ENCODE measurements around the gene FNIP2. TPM values are rescaled to one million over a fixed set of nuclear protein-coding genes. Genes with fewer than 3 reads are reported as not detected.

The FNIP2 gene
- polyA plus RNA-seq, 6 donors from 2014 or later: not detected

DNA sequence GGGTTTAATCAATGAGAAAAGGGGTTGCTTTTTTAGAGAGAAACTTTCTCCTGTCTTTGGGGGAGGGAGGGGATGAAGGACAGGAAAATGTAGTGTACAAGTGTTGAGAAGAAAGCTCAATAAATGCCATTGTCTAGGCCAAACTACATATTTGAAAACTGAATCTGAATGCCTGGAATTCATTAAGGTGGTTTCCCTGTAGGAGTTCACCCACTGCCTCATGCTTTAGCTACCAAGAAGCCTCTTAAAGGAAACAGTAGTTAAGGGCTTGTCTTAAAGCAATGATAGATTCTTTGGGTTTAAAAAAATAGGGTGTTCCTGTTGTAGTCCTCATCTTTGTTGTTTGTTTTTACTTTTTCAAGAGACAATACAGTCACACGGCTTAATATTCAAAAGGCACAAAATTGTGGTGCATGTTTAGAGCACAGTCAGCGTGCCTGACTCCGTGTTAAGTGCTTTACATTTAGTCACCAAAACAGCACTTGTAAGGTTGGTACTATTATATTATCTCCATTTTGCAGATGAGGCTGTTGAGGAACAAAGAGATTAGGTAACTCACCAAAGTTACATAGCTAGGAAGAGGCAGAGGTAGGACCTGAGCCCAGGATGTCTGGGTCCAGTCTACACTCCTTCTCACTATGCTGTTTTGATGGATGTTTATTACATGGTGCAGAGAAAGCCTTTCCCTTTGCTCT is 46.0 kb downstream of the FNIP2 start:
- ATAC-seq (ENCODE audit: low read depth in 2 of 2): no peak
- H3K9me3 Mint-ChIP-seq: peaks cover 3 to 41% (median 7%) of the 10 kb centered on the region in 7 donors
- no peak for DNase-seq
- H3K4me1 Mint-ChIP-seq: peaks cover 16 to 24% (median 18%) of the 10 kb centered on the region in 3 donors
- no peak overlapping the region for H3K27ac Mint-ChIP-seq
- H3K4me3 Mint-ChIP-seq: no peak overlapping the region
- H3K36me3 Mint-ChIP-seq: peaks cover 0 to 16% of the 10 kb centered on the region in 2 donors
- H3K27me3 Mint-ChIP-seq: peaks cover 83 to 96% (median 91%) of the 10 kb centered on the region in 3 donors

DNA sequence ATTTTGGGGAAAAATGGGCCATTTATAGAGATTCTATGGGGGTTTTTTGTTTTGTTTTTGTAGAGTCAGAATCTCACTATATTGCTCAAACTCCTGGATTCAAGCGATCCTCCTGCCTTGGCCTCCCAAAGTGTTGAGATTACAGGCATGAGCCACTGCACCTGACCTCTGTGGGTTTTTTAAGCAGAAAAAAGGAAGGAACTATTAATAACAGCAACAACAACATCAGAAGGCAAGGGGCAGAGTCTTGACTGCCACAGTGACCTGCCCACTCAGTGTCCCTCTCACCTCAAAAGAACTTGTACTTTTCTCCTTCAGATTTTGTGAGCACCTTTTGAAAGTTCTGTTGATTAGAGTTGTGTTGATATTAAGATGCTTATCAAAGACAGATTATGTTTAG is 48.1 kb downstream of the FNIP2 start:
- H3K4me3 Mint-ChIP-seq: no peak overlapping the region
- ATAC-seq (ENCODE audit: low read depth in 2 of 2) (no peak), DNase-seq (no peak)
- peaks cover 0 to 28% (median 5%) of the 10 kb centered on the region in 7 donors for H3K9me3 Mint-ChIP-seq
- H3K27me3 Mint-ChIP-seq: peaks cover 83 to 99% (median 95%) of the 10 kb centered on the region in 3 donors
- H3K4me1 Mint-ChIP-seq: peaks cover 6 to 12% (median 6%) of the 10 kb centered on the region in 3 donors
- no peak overlapping the region for H3K27ac Mint-ChIP-seq
- peaks cover 0 to 11% of the 10 kb centered on the region in 2 donors for H3K36me3 Mint-ChIP-seq

DNA sequence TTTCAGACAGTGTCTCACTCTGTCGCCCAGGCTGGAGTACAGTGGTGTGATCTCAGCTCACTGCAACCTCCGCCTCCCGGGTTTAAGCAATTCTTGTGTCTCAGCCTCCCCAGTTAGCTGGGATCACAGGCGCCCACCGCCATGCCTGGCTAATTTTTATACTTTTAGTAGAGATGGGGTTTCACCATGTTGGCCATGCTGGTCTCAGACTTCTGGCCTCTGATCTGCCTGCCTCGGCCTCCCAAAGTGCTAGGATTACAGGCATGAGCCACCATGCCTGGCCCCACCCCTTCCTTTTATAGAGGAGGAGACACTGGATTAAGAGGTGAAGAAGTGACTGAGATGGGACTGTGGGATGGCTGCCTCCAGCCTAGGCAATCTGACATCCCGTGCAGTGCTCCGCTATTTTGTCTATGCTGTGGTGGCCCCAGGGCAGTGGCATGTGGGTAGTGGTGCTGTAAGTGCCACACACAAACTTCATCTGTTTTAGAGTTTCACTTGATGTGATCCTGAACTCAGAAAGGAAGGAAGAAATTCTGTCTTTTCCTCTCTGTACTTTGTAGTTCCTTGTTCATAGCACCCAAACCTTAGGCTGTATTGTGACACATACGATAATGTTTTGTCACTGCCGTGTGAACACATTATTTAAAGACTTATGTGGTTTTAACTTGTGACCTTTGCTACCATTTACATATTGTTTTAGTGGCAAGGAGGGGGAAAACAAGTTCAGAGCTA is 48.9 kb downstream of the FNIP2 start:
- Mint-ChIP-seq H3K4me3 (no peak overlapping the region), H3K27me3 (peaks cover 79 to 96% (median 87%) of the 10 kb centered on the region in 3 donors), H3K9me3 (peaks cover 0 to 23% (median 5%) of the 10 kb centered on the region in 7 donors), H3K4me1 (peaks cover 4 to 10% (median 6%) of the 10 kb centered on the region in 3 donors), H3K27ac (no peak overlapping the region), H3K36me3 (peaks cover 0 to 9% of the 10 kb centered on the region in 2 donors)
- DNase-seq (no peak), ATAC-seq (ENCODE audit: low read depth in 2 of 2) (no peak)

DNA sequence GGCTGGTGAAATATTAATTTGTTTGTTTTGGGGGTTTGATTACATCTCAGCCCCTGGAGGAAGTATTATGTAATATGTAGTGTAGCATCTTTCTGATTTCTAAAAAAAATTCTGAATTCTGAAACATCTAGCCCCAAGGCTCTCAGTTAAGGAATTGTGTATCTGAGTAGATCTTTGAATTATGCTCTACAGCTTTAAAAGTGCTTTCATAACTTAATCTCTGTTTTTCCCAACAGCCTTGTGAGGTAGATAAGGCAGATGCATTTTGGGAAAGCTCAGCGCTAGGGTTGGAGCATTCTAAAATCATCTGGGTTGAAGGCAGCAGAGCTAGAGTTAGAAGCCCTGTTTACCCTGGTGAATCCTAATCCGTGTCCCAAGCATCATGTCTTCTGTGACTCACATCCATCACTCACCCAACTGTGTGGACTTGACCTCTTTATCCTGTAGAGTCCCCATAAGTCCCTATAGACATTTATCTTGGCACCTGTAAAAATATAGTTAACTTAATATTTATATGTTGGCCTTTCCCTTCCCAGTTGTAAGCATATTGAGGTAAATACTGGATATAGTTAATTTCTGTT is 49.8 kb downstream of the FNIP2 start:
- DNase-seq (no peak), ATAC-seq (ENCODE audit: low read depth in 2 of 2) (no peak)
- Mint-ChIP-seq H3K4me1 (peaks cover 4 to 10% (median 6%) of the 10 kb centered on the region in 3 donors), H3K4me3 (no peak overlapping the region), H3K27ac (peak overlapping the region in 1 of 6 donors; percentile 44), H3K9me3 (peaks cover 0 to 14% (median 4%) of the 10 kb centered on the region in 7 donors), H3K36me3 (peaks cover 0 to 6% of the 10 kb centered on the region in 2 donors), H3K27me3 (peaks cover 74 to 92% (median 83%) of the 10 kb centered on the region in 3 donors)

DNA sequence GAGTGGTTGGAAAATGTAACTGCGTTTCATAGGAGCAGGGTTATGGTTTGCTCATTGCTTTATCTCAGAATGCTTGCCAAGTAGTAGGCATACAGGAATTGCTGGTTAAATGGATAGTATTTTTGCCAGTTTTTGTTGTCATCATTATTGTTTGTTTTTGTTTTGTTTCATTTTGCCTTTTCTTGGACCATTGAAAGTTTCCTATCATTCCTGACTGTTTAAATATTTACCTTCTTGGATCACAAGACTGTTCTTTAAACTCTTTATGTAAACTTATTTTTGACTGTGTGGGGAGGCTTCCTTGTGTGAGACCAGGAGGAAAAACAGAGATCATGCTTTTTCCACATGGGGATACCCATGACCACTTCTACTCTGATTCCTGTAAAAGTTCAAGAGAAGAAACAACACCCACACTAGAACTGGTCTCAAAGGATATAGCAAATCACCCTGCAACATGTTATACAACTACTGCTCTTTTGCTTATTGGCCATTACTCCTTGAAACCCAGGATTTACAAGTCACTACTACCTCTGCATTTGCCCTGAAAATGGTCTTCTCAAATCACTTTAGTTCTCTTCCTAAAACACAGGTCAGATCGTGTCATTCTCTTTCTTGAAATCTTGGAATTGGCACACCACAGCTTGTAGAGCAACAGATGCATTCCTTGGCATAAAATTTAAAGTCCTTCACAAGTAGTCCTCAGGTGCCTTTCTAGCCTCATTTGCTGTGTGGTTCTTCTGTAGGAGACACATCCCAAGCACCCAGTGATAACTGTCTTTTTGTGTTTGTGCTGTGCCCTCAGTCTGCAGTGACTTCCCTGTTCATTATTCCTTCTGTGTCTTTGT is 51.3 kb downstream of the FNIP2 start:
- peaks cover 0 to 13% (median 3%) of the 10 kb centered on the region in 7 donors for H3K9me3 Mint-ChIP-seq
- no peak overlapping the region for H3K27ac Mint-ChIP-seq
- H3K4me1 Mint-ChIP-seq: peaks cover 4 to 10% (median 6%) of the 10 kb centered on the region in 3 donors
- no peaks in the 10 kb centered on the region for H3K36me3 Mint-ChIP-seq
- ATAC-seq (ENCODE audit: low read depth in 2 of 2): no peak
- no peak for DNase-seq
- H3K27me3 Mint-ChIP-seq: peaks cover 75 to 91% (median 83%) of the 10 kb centered on the region in 3 donors
- H3K4me3 Mint-ChIP-seq: no peak overlapping the region

DNA sequence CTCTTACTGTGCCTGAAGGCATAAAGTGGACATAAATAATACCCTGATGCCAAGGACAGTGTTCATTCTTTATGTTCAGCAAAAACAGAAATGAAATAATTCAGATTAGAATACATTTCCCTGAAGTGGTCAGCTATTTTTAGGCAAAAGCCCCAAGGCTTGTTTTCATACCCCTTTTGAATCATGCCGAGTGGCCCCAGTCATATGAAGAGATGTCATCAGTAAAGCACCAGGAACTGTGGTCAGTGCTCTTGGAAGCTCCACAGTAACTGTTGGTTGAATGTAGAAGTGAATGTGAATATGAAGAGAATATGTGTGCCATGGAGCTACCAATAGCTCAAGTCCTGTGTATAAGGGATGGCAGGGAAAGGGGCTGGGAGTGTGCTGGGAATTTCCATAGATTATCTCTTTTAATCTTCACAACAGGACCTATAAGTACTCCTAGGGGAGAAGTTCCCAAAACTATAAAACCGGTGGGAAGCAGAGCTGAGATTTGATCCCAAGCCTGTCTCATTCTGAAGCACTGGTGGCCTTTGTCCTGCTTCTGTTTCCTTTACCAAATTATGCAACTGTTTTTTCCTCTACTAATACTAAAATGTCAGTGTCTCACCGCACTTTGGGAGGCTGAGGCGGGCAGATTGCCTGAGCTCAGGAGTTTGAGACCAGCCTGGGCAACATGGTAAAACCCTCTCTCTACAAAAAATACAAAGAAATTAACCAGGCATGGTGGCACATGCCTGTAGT is 52.6 kb downstream of the FNIP2 start:
- Mint-ChIP-seq H3K36me3 (no peaks in the 10 kb centered on the region), H3K4me1 (peaks cover 4 to 10% (median 6%) of the 10 kb centered on the region in 3 donors), H3K27me3 (peaks cover 78 to 91% (median 83%) of the 10 kb centered on the region in 3 donors), H3K9me3 (peaks cover 0 to 5% (median 1%) of the 10 kb centered on the region in 7 donors), H3K27ac (no peak overlapping the region), H3K4me3 (no peak overlapping the region)
- ATAC-seq (ENCODE audit: low read depth in 2 of 2): no peak
- DNase-seq: no peak

DNA sequence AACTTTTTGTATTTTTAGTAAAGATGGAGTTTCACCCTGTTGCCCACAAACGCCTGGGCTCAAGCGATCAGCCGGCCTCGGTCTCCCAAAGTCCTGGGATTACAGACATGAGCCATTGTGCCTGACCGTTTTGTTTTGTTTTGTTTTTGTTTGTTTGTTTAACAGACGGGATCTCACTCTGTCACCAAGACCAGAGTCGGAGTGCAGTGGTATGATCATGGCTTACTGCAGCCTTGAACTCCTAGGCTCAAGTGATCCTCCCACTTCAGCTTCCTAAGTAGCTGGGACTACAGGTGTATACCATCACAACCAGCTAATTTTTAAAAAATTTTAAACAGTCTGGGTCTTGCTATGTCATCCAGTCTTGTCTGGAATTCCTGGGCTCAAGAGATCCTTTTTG is 53.5 kb downstream of the FNIP2 start:
- ATAC-seq (ENCODE audit: low read depth in 2 of 2) (no peak), DNase-seq (no peak)
- Mint-ChIP-seq H3K9me3 (peaks cover 0 to 2% (median 0%) of the 10 kb centered on the region in 7 donors), H3K4me3 (no peak overlapping the region), H3K27me3 (peaks cover 80 to 90% (median 83%) of the 10 kb centered on the region in 3 donors), H3K4me1 (peaks cover 0 to 3% (median 0%) of the 10 kb centered on the region in 3 donors), H3K36me3 (no peaks in the 10 kb centered on the region), H3K27ac (no peak overlapping the region)

DNA sequence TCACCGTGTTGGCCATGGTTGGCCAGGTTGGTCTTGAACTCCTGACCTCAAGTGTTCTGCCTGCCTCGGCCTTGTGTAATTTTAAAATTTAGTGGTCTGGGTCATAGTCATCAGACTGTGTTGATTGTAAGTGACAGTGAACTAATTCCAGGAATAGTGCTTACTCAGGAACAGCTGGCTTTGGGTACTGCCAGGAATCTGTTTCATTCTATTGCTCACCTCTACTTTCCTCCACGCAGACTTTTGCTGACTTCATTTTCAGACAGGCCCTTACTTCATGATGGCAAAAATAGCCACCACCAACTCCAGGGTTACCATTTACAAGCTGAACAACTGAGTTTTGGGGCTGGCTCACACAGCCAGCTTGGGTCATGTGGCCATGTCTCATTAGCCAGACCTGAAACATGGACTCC is 54.6 kb downstream of the FNIP2 start:
- Mint-ChIP-seq H3K4me1 (no peaks in the 10 kb centered on the region), H3K27ac (peak overlapping the region in 2 of 6 donors; percentile 10 to 18), H3K27me3 (peaks cover 80 to 88% (median 82%) of the 10 kb centered on the region in 3 donors), H3K4me3 (no peak overlapping the region), H3K36me3 (no peaks in the 10 kb centered on the region), H3K9me3 (no peaks in the 10 kb centered on the region)
- DNase-seq: no peak
- no peak for ATAC-seq (ENCODE audit: low read depth in 2 of 2)

DNA sequence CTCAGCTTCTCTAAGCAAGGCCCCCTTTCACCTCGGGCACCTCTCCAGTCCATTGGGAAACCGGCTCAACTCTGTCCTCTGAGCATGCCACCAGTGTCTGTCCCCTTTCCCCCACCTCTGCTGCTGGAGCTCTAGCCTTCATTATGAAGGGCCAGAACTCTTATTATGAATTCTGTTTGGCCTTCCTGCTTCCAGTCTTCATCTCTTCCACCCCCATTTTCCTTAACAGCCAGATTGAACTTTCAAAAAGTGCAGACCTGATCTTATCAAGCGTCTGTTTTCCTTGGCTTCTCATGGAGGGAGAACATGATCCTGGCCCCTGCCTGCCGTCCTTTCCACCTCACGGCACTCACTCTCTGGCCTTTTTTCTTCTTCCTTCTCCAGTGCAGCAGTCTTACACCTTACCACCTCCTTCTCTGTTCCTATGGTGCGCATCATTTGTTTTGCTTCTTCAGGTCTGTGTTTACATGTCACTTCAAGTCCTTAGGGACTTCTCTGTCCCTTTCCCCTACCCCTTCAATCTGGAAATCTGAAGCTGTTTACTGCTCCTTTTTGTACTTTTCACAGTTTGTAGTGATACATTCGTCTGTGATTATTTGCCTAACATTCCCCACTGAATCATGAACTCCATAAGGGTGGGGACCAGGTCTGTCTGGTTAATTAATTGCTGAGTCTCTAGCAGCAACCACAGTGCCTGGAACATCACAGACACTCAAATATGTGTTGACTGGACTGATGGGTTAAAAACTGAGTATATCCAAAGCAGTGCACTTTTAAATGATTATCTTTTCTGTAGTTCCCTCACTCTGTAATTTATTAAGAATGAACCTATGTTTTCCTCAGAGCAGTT is 55.8 kb downstream of the FNIP2 start:
- no peak overlapping the region for H3K4me3 Mint-ChIP-seq
- ATAC-seq (ENCODE audit: low read depth in 2 of 2) (no peak), DNase-seq (no peak)
- H3K27ac Mint-ChIP-seq: no peak overlapping the region
- H3K27me3 Mint-ChIP-seq: peaks cover 76 to 85% (median 80%) of the 10 kb centered on the region in 3 donors
- no peaks in the 10 kb centered on the region for H3K9me3 Mint-ChIP-seq
- H3K36me3 Mint-ChIP-seq: peaks cover 0 to 5% of the 10 kb centered on the region in 2 donors
- H3K4me1 Mint-ChIP-seq: no peaks in the 10 kb centered on the region

DNA sequence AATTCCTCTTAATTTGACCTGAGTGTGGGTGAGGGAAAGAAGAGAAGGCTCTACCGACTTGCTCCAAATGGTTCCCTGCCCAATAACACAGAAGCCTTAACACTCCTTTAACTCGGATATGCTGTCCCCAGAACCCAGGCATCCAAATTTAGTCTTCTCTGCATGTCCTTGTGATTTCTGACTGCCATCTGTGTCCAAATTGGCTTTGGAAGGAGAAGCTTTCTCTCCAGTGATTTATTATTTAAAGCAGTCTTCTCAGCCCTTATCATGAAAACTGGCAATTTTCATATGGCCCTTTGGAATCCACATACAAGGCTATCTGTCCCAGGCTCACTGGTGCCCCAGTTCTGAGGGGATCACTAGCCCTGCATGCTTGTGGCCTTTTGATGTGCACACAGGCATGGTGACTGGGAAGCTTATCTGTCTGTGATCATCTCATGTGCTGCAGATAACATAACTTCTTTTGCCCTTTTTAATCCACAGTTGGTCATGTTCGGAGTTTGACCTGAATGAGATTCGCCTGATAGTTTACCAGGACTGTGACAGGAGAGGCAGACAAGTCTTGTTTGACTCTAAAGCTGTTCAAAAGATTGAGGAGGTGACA is 56.7 kb downstream of the FNIP2 start:
- Mint-ChIP-seq H3K9me3 (peaks cover 0 to 2% (median 0%) of the 10 kb centered on the region in 7 donors), H3K4me3 (no peak overlapping the region), H3K4me1 (no peaks in the 10 kb centered on the region), H3K36me3 (peaks cover 0 to 12% of the 10 kb centered on the region in 2 donors), H3K27me3 (peaks cover 75 to 85% (median 80%) of the 10 kb centered on the region in 3 donors), H3K27ac (no peak overlapping the region)
- DNase-seq (no peak), ATAC-seq (ENCODE audit: low read depth in 2 of 2) (no peak)

DNA sequence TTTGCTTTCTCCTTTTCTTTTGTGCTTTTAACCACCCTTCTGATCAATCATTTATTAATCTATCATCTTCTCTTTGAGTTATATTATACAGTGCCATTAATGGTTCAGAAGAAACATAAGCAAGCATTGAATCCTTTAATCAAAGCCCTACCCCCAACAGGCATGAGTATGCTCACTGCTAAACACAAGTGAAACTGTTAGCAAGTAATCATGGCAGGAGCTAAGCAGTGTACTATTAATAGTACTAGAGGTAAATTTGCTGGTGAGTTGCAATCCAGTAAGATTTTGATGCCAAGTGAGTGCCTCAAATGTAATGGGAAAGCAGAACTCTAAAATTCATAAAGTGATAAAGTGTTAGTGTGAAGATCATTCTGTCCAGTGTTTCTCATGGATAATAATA is 57.2 kb downstream of the FNIP2 start:
- no peak for DNase-seq
- H3K4me3 Mint-ChIP-seq: no peak overlapping the region
- H3K36me3 Mint-ChIP-seq: peaks cover 0 to 12% of the 10 kb centered on the region in 2 donors
- no peaks in the 10 kb centered on the region for H3K4me1 Mint-ChIP-seq
- H3K9me3 Mint-ChIP-seq: peaks cover 0 to 2% (median 0%) of the 10 kb centered on the region in 7 donors
- no peak for ATAC-seq (ENCODE audit: low read depth in 2 of 2)
- H3K27ac Mint-ChIP-seq: peak overlapping the region in 1 of 6 donors; percentile 9
- peaks cover 75 to 85% (median 80%) of the 10 kb centered on the region in 3 donors for H3K27me3 Mint-ChIP-seq

Data from naive B cell (primary cell).